Measurements from ENCODE around the gene CRYGA.
"Not testable (repeated sequence)": the region's sequence is repeated elsewhere in the genome, so short reads cannot be mapped to it uniquely, and the experiment has no call there.

Gene CRYGA

DNA sequence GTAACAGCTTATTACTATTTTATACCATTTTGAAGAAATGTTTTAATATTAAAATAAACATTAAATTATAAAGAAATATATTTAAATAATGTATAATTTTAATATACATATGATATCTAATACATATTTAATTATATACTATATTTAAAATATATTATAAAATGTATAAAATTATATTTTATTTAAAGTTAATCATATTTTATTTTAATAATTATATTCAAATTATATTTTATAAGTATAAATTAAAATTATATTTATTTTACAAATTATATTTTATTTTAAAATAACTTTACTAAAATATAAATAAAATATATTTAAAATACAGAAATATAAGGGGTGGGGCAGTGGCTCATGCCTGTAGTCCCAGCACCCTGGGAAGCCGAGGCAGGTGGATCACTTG lies 41.1 kb downstream of the CRYGA start:
- DNase-seq: no peak

DNA sequence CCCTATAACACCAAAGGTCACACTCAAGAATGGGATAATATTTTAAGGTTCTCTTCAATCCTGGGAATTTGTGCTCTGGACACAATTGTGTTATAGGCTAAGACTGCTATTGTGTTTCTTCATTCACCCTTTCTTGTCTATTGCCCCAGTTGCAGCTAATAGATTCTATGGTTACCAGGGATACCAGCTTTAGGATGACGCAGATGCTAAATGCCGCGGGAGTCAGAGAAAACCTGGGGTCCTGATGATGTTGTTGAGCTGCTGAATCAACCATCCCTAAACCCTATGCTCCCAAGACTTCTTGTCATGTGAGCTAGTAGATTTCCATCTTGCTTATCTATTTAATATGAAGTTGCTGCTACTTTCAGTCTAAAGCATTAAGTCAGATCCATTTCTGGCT lies 44.5 kb downstream of the CRYGA start:
- DNase-seq: no peak

DNA sequence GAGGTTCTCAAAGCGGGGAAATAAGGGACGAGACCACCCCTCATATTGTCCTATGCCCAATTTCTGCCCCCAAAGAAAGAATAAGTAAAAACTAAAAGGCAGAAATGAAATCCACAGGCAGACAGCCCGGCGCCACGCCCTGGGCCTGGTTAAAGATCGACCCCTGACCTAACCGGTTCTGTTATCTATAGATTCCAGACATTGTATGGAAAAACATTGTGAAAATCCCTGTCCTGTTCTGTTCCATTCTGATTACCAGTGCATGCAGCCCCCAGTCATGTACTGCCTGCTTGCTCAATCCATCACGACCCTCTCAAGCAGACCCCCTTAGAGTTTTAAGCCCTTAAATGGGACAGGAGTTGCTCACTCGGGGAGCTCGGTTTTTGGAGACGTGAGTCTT lies 46.0 kb downstream of the CRYGA start:
- not testable (repeated sequence) for DNase-seq

DNA sequence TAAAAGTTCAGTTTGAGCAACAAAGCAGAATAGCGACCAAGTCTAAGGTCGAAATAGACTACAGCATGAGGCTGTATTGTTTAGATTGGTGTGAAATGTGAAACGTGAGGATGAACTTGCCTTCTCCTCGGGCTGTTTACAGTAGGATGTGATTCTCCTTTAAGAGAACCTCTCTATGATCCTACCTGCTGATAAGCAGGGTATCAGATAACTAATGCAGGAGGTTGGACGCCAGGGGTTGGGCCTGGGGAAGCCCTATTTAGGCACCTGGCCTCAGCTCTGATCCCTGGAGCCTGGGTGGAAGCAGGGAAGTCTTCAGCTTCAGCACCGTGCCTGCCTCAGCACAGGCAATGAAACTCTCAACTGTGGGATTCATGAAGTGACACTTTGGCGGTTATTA lies 50.4 kb downstream of the CRYGA start:
- no peak for DNase-seq

GRCh38 chr2:208112273-208112745 lies 51.1 kb downstream of the CRYGA start:
- DNase-seq: not testable (repeated sequence)

All from HCEC 1CT (cell line).